ENCODE measurements around the gene POLR1A.

Gene POLR1A

GRCh38 chr2:86003967-86004366 is 101.7 kb downstream of the POLR1A start:
- TF ChIP-seq CTCF (IDR thresholded peaks at IDR 0.05; ENCODE audit: extremely low read depth, insufficient read depth, missing control alignments): no peak
- no peak for DNase-seq (ENCODE audit: low spot score)
- in situ Hi-C loops (cut with MboI; ENCODE audit: low pct_unique_long_range_greater_than_20kb, low sequenced_read_pairs, unreplicated experiment): no loop called here

- TF ChIP-seq CTCF (IDR thresholded peaks at IDR 0.05; ENCODE audit: extremely low read depth, insufficient read depth, missing control alignments): no peak
- DNase-seq (ENCODE audit: low spot score): no peak
- in situ Hi-C loops (cut with MboI; ENCODE audit: low pct_unique_long_range_greater_than_20kb, low sequenced_read_pairs, unreplicated experiment): no loop called here
Measured at GRCh38 chr2:86003104-86003503, 102.6 kb downstream of the POLR1A start.

- in situ Hi-C loops (cut with MboI; ENCODE audit: low pct_unique_long_range_greater_than_20kb, low sequenced_read_pairs, unreplicated experiment): no loop called here
- no peak for DNase-seq (ENCODE audit: low spot score)
- no peak for TF ChIP-seq CTCF (IDR thresholded peaks at IDR 0.05; ENCODE audit: extremely low read depth, insufficient read depth, missing control alignments)
Measured at GRCh38 chr2:86002375-86002774, 103.3 kb downstream of the POLR1A start.

GRCh38 chr2:86001326-86001725 is 104.4 kb downstream of the POLR1A start:
- no peak for TF ChIP-seq CTCF (IDR thresholded peaks at IDR 0.05; ENCODE audit: extremely low read depth, insufficient read depth, missing control alignments)
- DNase-seq (ENCODE audit: low spot score): no peak
- in situ Hi-C loops (cut with MboI; ENCODE audit: low pct_unique_long_range_greater_than_20kb, low sequenced_read_pairs, unreplicated experiment): no loop called here

GRCh38 chr2:86000938-86001312 is 104.8 kb downstream of the POLR1A start:
- TF ChIP-seq CTCF (IDR thresholded peaks at IDR 0.05; ENCODE audit: extremely low read depth, insufficient read depth, missing control alignments): no peak
- in situ Hi-C loops (cut with MboI; ENCODE audit: low pct_unique_long_range_greater_than_20kb, low sequenced_read_pairs, unreplicated experiment): no loop called here
- DNase-seq (ENCODE audit: low spot score): no peak

GRCh38 chr2:86000131-86000937 is 105.4 kb downstream of the POLR1A start:
- DNase-seq (ENCODE audit: low spot score): no peak
- TF ChIP-seq CTCF (IDR thresholded peaks at IDR 0.05; ENCODE audit: extremely low read depth, insufficient read depth, missing control alignments): no peak
- in situ Hi-C loops (cut with MboI; ENCODE audit: low pct_unique_long_range_greater_than_20kb, low sequenced_read_pairs, unreplicated experiment): no loop called here

All from GM13977 (cell line).